NCI-H1048 (cell line): ENCODE measurements around the gene SWSAP1.
A peak's percentile ranks its signal among the peaks of the same experiment; 100 is the strongest.
"Not testable (repeated sequence)": the region's sequence is repeated elsewhere in the genome, so short reads cannot be mapped to it uniquely, and the experiment has no call there.

Experiments used
- DNase-seq: peaks from one replicate; lab custom pipeline; 2025; lab: John Stamatoyannopoulos, UW

SWSAP1 gene

DNA sequence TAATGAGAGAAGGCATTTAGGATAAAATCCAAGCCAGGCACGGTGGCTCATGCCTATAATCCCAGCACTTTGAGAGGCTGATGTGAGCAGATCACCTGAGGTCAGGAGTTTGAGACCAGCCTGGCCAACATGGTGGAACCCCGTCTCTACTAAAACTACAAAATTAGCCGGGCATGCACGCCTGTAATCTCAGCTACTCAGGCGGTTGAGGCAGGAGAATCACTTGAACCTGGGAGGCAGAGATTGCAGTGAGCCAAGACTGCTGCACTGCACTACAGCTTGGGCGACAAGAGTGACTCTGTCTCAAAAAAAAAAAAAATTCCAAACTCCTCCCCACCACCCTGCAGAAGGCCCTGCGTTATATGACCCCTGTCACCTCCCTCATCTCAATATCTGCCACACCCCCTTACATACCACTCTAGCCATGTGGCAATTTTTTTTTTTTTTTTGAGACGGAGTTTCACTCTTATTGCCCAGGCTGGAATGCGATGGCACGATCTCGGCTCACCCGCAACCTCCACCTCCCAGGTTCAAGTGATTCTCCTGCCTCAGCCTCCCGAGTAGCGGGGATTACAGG lies 4.9 kb downstream of the SWSAP1 start:
- DNase-seq = not testable (repeated sequence)

GRCh38 chr19:11379857-11380350 lies 5.4 kb downstream of the SWSAP1 start:
- DNase-seq = no peak

- DNase-seq = peak; percentile 89
These were observed 6.4 kb downstream of the SWSAP1 start for GRCh38 chr19:11380653-11381537.

- no peak for DNase-seq
These were observed 8.6 kb downstream of the SWSAP1 start for GRCh38 chr19:11382898-11383705.

DNA sequence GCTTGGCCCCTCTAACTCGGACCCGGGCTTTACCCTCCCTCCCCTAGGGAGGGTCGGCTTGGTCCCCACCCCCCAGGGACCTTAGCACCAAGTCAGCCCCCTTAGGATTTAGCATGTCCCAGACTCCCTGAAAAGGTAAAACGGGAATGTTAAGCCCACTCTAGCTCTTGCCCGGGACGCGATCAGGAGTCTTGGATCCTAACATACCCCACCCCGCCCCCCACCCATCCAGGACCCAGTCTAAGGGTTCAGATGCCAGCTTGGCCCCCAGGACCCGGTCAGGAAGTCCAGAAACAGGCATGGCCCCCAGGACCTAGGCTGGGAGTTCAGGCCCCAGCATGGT lies 9.2 kb downstream of the SWSAP1 start:
- no peak for DNase-seq

- DNase-seq = no peak
These were observed 10.3 kb downstream of the SWSAP1 start for GRCh38 chr19:11384778-11385129.

DNA sequence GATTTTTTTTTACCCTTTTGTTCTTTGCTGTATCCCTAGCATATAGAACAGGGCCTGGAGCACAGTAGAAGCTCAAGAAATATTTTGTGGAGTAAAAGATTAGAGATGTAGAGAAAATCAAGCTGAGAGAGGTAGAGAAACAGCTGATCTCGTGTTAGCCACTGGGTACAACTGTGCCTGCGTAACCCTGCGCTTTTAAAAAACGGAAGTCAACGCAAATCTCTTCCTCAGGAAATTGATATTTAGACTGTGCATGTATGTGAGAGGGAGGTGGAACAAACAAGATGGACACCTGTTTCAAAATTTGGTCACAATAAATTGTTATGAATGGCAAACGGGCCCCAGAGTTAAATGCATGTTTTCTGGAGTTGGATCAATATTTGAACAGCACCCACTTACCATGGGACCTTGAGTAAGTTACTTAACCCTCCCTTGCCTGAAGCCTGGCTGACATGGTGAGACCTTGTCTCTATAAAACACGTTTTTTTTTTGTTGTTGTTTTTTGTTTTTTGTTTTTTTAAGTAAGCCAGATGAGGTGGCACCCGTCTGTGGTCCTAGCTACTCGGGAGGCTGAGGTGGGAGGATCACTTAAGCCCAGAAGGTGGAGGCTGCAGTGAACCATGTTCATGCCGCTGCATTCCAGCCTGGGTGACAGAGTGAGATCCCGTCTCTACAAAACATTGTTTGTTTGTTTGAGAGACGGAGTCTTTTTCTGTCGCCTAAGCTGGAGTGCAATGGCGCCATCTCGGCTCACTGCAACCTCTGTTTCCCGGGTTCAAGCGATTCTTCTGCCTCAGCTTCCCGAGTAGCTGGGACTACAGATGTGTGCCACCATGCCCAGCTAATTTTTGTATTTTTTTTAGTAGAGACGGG lies 12.9 kb downstream of the SWSAP1 start:
- DNase-seq = no peak

DNA sequence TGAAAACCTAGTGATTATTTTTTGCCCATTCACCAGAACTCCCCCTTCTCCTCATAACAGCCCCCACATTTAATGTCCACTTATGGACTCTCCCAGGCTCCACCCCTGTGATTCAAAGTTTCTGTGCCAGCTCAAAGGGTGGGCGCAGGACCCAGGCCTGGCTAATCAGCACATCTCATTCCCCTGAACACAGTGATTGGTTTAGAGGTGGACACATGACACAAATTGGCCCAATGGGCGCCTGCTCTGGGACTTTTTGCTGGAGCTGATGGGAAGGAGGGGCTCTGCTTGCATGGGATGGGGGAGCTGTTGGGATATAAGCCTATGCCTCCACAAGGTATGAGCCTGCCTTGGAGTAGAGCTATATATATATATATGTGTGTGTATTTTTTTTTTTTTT lies 15.9 kb downstream of the SWSAP1 start:
- no peak for DNase-seq

DNA sequence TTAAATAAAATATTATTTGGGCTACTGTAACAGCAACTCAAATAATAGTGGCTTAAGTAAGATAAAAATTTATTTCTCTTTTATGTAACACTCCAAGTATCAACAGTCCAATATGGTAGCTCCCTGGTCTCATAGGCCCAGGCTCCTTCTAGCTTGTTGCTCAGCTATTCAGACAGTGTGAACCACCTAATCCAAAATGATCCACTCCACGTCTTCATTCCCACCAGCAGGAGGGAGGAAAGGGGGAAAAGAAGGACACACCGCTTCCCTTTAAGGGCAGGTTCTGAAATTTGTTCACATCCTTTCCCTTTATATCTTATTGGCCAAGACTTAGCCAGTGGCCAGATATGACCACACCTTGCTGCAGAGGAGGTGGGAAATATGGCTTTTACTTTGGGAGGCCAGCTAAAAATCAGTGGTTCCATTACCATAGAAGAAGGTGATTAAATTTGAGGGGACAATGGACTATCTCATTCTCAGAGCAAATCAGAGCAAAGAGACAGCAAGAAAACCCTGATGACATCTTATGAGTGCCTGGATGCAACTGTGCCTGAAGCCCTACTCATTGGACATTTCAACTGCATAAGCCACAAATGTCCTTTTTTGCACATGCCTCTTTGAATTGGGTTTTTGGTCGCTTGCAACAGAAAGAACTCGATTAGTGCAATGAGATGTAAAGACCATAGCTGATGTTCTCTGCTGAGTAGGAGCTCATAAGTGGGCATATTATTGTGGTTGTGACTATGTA lies 16.6 kb downstream of the SWSAP1 start:
- DNase-seq = no peak

DNA sequence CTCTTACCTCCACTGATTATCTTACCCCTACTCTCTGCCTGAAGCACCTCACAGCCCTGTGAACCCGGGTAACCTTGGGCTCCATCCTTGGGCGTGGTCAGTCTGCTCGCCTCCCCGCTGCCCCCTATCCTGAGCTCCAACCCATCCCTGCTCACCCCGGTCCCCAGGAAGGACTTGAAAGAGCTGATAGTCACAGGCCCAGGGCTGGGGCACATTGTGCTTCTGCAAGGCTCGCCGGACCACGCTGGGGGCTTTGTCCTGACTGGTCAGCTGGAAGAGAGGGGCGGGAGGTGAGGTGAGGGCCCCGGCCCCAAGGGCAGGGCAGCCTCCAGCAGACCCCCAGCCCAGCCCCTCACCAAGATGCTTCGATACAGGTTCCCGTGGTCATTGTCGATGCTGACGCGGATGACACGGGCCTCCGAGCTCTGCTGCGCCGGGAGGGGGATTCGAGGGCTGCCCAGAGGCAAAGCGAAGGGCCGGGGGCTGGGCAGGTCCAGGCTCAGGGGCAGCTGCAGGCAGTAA lies 22.7 kb downstream of the SWSAP1 start:
- no peak for DNase-seq

DNA sequence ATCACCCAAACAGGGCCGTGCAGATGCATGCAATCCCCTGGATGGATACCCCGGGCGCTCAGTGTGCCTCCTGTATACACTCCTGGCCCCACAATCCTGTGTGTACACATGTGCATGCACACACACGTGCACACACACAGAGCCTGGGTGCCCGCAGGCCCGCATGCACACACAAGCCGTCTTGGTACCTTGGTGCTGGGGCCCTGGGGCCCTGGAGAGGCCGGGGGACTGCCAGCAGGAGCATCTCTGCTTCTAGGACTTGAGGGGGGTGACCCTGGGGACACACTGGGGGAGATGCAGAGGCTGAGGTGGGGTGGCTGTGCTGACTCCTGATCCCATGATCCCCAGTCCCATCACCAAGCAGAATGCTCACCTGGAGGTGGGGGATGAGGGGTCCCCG lies 25.2 kb downstream of the SWSAP1 start:
- no peak for DNase-seq

GRCh38 chr19:11400798-11401197 lies 26.3 kb downstream of the SWSAP1 start:
- DNase-seq = no peak

DNA sequence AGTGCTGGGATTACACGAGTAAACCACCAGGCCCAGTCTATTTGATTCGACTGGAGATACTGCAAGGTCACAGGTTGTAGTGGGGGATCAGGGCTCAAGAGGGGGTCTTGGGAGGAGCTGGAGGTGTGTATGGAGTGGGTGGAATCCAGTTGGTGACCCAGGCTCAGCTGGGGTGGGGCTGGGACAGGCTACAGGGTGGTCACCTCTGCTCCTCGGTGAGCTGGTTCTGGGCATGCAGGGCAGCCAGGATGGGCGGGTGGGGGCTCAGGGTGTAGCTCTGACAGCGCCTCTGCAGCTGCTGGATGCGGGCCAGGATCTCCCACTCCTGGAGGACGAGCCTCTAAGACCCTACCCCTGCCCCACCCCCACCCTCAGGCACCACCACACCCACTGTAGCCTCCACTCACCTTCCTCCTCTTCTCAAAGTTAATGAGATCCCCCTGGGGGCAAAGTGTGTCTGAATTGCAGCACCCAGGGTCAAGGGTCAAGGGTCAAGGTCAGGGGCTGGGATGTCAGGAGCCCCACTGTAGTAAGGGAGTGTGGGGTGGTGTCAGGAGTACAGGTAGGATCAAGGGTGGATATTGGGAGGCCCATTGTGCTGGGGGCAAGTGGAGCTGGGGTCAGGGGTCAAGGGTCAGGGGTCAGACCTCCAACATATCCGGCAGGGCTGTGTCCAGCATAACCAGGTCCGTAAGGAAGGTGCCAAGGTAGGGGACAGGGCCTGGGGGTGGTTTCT lies 27.5 kb downstream of the SWSAP1 start:
- DNase-seq = no peak

DNA sequence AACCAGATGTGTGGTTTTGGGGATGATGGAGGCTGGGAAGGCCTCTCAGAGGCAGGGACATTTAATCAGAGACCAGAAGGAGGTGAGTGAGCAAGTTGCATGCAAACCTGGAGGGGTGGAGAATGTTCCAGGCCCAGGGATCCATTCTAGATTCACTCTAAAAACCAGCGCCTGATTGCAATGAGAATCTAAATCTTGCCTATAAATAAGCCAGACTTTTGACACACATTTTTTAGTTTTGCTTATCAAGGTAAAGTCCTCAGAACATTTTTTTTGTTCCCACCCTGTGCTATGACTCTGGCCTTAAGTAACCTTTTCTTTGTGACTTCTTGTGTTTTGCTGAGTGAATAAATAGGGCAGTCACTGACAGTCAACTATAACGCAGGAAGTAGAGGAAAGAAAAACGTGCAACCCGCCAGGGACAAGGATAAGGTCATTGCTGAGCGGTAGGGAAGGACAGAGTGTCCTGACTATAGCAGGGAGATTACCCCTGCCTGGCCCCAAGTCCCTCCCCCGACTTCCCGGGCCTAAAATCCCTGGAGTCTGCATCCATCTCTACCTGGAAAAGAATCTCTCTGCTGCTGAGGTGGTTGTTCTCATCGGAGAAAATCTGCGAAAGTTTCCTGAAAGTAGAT lies 30.2 kb downstream of the SWSAP1 start:
- no peak for DNase-seq

DNA sequence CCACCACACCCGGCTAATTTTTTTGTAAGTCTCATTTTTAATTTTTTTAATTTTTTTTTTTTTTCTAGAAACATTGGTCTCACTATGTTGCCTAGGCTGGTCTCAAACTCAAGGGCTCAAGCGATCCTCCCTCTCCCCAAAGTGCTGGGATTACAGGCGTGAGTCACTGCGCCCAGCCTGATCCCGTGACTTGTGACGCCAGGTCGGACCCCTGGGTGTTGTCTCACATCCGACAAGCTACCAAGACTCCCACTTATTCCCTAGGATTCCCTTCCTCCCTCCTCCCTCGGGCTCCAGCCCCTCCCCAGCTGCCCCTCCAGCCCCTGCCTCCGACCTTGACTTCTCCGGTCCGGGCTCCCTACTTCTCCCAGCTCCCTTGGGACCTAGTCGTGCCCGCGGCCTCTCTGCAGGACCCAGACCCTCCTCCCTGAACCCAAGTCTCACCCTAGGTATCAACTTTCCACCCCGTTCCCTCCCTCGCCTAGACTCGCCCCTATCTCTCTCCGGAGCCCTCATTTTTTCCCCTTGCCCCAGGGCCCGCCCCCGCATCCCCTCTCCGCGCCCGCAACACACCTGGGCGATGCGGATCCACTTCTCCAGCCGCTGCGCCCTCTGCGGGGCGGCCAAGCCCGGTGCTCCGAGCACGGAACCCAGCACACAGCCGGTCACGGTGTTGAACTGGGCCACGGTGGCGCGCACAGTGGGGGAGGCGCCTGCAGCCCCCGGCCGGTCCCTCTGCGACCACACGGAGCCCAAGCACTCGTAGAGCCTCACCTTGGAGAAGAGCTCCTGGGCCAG lies 31.6 kb downstream of the SWSAP1 start:
- DNase-seq = no peak

- DNase-seq = not testable (repeated sequence)
These were observed 32.3 kb downstream of the SWSAP1 start for GRCh38 chr19:11406703-11407236.

- no peak for DNase-seq
These were observed 34.1 kb downstream of the SWSAP1 start for GRCh38 chr19:11408591-11408990.

DNA sequence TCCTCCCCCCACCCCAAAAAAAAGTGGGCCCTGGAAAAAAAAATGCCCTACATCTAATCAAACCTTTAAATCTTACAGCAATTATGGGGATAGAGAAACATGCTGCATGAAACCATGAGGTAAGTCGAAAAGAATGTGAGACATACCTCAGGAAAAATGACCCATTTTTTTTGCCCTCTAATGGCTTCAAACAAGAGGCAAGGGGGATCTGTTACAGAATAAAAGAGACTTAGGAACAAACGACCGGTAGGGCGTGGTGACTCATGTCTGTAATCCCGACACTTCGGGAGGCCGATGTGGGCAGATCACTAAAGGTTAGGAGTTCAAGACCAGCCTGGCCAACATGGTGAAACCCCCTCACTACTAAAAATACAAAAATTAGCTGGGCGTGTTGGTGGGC lies 36.2 kb downstream of the SWSAP1 start:
- no peak for DNase-seq

DNA sequence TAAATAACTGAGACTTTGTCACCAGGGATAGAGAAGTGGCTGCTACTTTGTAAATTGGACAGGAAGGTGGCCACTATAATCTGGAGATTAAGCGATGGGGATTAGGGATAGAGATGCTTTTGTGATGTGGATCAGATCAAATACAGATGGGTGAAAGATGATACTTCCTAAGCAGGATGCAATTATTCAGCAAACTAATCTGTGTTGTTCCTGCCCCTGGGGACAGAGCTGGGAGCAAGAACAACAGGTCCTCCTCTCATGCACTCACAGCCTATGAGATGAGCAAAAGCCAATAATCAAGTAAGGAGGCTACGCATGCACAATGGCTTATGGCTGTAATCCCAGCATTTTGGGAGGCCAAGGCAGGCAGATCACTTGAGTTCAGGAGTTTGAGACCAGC lies 40.1 kb downstream of the SWSAP1 start:
- DNase-seq = no peak
